HG02943 (cell line): ENCODE data around the gene PGD.
A peak's percentile ranks its signal among the peaks of the same experiment; 100 is the strongest.
"Not testable (repeated sequence)": the region's sequence is repeated elsewhere in the genome, so short reads cannot be mapped to it uniquely, and the experiment has no call there.

Source experiments
- ATAC-seq: cut with Tn5 transposase; IDR thresholded peaks from one replicate; pipeline ENCODE4 v1.9.1; 2021; ENCODE audit warnings: mild to moderate bottlenecking, low read depth, moderate library complexity; ENCODE audit not compliant: unreplicated experiment

Gene PGD

DNA sequence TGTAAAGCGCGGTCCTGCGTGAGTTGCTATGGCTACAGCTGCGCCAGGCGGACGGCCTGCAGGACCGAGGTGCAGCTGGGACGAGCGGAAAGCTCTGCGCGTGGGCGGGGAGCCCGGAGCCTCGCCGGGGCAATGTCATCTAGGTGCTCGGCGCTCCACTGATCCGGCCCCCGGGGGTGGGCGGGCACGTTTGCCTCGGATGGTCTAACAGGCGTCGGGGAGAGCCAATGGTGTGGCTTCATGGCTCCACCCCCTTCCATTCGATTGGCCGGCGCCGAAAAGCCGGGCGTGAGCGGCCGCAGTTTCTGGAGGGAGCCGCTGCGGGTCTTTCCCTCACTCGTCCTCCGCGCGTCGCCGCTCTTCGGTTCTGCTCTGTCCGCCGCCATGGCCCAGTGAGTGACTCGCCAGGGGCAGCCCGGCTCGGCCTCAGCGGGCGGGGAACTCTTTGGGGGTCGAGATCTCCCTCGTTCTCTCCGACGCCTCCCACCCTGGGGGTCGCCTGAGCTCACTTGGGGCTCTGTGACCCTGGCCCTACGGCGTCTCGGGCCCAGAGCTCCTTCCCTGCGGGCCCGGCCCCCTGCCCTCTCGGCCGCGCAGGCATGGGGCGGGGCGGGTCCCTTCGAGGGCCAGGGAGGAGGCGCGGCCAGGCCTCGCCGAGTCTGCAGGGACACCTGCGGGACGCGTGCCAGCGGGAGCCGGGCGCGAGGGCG lies at the start of gene PGD:
PGD (plus strand) TSS at position 331 of the 710 bp plus-strand sequence; CDS start at position 385, 54 bp downstream.
- peak; percentile 94 for ATAC-seq

- no peak for ATAC-seq
Observed at GRCh38 chr1:10353282-10353681, 45.6 kb upstream of the PGD start.

GRCh38 chr1:10353693-10354092 lies 45.2 kb upstream of the PGD start:
- no peak for ATAC-seq

- no peak for ATAC-seq
Observed at GRCh38 chr1:10360045-10360444, 38.8 kb upstream of the PGD start.

DNA sequence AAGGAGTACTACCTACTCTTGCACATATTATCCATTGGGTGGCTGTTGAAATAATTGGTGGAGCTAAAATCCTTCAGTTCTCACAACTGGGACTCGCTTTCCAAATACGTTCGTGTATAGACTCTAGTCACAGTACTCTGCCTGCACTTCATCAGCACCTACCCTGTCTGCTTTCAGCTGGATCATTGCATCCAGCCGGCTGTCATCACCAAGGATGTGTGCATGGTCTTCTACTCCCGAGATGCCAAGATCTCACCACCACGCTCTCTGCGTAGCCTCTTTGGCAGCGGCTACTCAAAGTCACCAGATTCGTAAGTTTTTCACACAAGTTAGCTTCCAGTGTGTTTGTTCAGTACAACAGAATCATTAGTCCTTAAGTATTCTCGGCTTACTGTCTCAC lies 37.3 kb upstream of the PGD start:
- ATAC-seq = no peak

DNA sequence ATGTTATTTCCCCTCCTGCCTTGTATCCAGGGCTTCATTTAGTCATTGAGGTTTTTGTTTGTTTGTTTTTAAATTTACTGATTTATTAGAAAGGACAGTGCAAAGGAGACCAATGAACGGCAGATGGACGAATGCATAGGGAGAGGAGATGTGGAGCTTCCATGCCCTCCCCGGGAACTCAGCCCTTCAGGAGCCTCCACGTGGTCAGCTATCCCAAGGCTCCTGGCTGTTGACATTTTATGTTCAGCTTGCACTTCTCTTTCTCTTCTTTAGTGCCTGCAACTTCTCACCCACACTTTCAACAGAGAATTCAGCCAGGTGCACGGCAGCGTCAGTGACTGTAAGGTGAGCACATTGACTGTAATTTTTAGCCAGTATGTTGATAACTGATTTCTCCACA lies 30.7 kb upstream of the PGD start:
- ATAC-seq = no peak

- ATAC-seq = no peak
Observed at GRCh38 chr1:10374442-10374860, 24.4 kb upstream of the PGD start.

GRCh38 chr1:10377365-10378029 lies 21.4 kb upstream of the PGD start:
- ATAC-seq = not testable (repeated sequence)

GRCh38 chr1:10378081-10378841 lies 20.6 kb upstream of the PGD start:
- ATAC-seq = no peak

- ATAC-seq = no peak
Observed at GRCh38 chr1:10379101-10379620, 19.7 kb upstream of the PGD start.

DNA sequence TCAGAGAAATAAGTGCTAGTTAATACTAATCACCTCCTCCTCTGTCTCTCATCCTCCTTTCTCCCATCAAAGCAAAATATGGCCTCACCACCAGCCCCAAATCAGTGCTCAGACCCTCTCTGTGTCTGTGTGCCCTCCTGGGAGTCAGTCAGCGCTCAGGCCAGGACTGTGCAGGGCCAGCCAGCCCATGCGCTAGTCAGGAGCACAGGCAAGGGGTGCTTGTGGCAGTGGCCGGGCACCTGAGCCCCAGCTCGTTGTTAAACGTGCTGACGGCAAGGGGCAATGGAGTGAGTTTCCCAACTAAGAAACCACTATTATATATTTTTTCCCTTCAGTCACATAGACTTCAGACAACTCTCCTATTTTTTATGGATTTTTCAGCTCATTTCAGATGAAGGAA lies 19.2 kb upstream of the PGD start:
- no peak for ATAC-seq

GRCh38 chr1:10380594-10381275 lies 18.1 kb upstream of the PGD start:
- ATAC-seq = no peak

GRCh38 chr1:10383630-10384029 lies 15.2 kb upstream of the PGD start:
- ATAC-seq = no peak

DNA sequence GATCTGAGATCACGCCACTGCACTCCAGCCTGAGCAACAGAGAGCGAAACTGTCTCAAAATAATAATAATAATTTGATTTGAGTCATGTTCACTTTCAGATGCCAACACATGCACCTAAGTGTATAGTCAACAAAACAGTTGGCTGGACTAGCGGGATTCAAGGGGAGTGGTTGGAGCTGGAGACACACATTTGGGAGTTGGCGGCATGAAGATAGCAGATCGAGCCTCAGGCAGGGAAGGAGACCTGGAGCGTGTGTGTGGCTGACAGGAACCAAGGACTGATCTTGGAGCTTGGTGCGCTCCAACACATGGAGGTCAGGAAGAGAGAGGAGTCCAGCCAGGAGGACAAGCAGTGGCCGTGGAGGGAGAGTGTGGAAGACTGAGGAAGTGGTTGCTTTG lies 14.6 kb upstream of the PGD start:
- ATAC-seq = no peak

- no peak for ATAC-seq
Observed at GRCh38 chr1:10386761-10387676, 11.8 kb upstream of the PGD start.

DNA sequence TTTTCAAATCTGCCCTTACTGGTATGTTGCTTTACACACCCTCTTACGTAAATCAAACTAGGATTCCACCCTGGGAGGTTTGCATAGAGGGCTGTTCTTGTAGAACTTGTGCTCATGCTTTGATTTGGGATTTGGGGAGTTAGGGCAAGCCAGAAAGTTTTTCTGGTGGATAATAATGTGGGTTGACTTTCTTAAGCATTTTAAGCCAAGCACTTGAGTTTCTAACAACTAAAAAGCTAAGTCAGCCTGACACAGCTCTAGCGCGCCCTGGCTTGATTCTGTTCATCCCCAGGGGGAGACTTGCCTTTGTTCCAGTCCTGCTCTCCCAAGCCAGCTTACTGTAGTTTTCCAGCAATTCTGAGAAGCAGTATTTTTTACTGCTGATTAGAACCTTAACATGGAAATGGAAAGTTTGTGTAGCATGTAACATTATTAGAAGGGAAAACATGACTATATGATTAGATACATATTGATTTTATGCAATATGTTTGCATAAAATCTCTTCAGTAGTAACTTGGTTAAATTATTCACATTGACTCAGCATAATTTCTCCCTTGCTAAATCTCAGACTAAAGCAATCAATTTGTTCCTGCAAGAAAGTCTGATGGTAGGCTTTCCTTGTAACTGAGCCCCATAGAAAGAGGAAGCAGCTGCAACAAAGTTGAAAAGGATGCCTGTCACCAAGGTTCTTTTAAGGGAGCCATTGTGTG lies 11.0 kb upstream of the PGD start:
- ATAC-seq = no peak

GRCh38 chr1:10388387-10388715 lies 10.5 kb upstream of the PGD start:
- no peak for ATAC-seq

DNA sequence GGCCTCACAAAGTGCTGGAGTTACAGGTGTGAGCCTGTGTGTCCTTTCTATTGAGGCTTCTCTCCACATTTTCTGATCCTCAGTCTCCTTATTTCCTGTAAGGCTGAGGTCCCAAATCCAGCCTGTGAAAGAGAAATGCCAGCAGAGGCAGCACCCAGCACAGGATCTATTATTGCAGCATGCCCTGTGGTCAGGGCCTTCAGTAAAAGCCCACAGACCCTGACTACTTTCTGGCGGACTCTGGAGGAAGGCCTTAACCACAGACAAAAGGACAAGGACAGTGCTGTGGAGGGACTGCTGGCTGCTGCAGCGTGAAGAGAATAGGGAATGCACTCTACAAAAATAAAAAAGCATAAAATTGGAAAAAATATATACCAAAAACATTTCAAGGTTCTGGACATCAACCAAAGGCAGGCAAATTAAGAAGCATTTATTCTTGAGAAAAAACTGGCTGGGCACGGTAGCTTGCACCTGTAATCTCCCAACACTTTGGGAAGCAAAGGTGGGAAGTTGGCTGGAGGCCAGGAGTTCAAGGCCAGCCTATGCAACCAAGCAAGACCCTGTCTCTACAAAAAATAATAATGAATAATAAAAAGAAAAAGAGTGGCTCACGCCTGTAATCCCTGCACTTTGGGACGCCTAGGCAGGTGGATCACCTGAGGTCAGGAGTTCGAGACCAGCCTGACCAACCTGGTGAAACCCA lies 9.4 kb upstream of the PGD start:
- no peak for ATAC-seq

DNA sequence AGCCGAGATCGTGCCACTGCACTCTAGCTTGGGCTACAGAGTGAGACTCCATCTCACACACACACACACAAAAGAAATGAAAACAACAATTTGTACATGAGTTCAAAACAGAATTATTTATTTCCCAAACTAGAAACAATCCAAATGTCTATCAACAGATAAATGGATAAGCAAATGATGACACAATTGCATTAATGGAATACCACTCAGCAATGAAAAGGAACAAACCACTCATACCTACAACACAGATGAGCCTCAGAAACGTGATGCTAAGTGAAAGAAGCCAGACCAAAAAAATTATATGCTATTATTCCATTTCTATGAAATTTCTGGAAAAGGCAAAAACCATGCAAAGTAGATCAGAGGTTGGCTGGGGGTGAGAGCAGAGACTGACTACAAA lies 2.0 kb upstream of the PGD start:
- ATAC-seq = no peak
